NB4 (cell line): ENCODE measurements around the gene LPAR2.

Experiments
- CTCF ChIP-seq: IDR thresholded peaks from one replicate; pipeline ENCODE4 v1.5.1; 2012; ENCODE audit warnings: low read depth, low read length
- MAX ChIP-seq: IDR thresholded peaks from 2 replicates; pipeline ENCODE4 v1.6.1; 2011; ENCODE audit warnings: low read depth, low read length
- MYC ChIP-seq: IDR thresholded peaks from 2 replicates; pipeline ENCODE4 v1.6.1; 2011; ENCODE audit warnings: low read depth, low read length

GRCh38 chr19:19644054-19644388 lies 16.0 kb upstream of the LPAR2 start:
- TF ChIP-seq CTCF (no peak), MAX (no peak), MYC (no peak)
